CD14-positive monocyte (primary cell): ENCODE measurements around the gene XPO4. TPM values are rescaled to one million over a fixed set of nuclear protein-coding genes. Genes with fewer than 3 reads are reported as not detected.
A peak's percentile ranks its signal among the peaks of the same experiment; 100 is the strongest.

Experiments used
- DNase-seq, 3 donors: peaks; one replicate each; pipeline ENCODE4 v3.0.0-alpha.2; 2011 to 2022
- H2AFZ ChIP-seq: 2 replicates; pipeline ENCODE4 v1.6.0; 2012; ENCODE audit warnings: mild to moderate bottlenecking, low read depth, low read length, inconsistent platforms; ENCODE audit not compliant: insufficient read depth, poor library complexity, severe bottlenecking
- H3K27ac ChIP-seq, 2 donors: 1 replicate in 1 of 2; 2 replicates in 1 of 2; pipeline ENCODE4 v1.5.1; 2012 to 2013; ENCODE audit warnings: low read length in 2 of 2, control low read depth in 1 of 2, inconsistent platforms in 1 of 2, low read depth in 1 of 2, mild to moderate bottlenecking in 1 of 2
- H3K27me3 ChIP-seq, 2 donors: one replicate each; pipeline versions ENCODE4 v1.6.0 to v1.6.1; 2011 to 2013; ENCODE audit warnings: low read length in 2 of 2; ENCODE audit not compliant: control insufficient read depth in 2 of 2, insufficient read depth in 2 of 2
- H3K36me3 ChIP-seq, 2 donors: replicated peaks in 1 of 2; 1 replicate in 1 of 2; 2 replicates in 1 of 2; pipeline versions ENCODE4 v1.5.1 to v1.6.1; 2012 to 2013; ENCODE audit warnings: low read length in 2 of 2, control low read depth in 1 of 2, inconsistent platforms in 1 of 2, mild to moderate bottlenecking in 1 of 2; ENCODE audit not compliant: insufficient read depth in 2 of 2, control insufficient read depth in 1 of 2
- H3K4me1 ChIP-seq, 2 donors: 1 replicate in 1 of 2; 2 replicates in 1 of 2; pipeline versions ENCODE4 v1.5.1 to v1.6.1; 2012 to 2013; ENCODE audit warnings: low read length in 2 of 2, control low read depth in 1 of 2, inconsistent platforms in 1 of 2, mild to moderate bottlenecking in 1 of 2, moderate library complexity in 1 of 2; ENCODE audit not compliant: insufficient read depth in 2 of 2, control insufficient read depth in 1 of 2
- H3K4me2 ChIP-seq: replicated peaks from 2 replicates; pipeline ENCODE3; 2012; ENCODE audit warnings: low read length, moderate library complexity, mild to moderate bottlenecking; ENCODE audit not compliant: poor library complexity, severe bottlenecking; ENCODE audit errors: extremely low read depth
- H3K4me3 ChIP-seq, 3 experiments: fragments of 200-600 bp in 1 of 3; sonication (generic) in 1 of 3; replicated peaks in 1 of 3; 1 replicate in 2 of 3; 2 replicates in 1 of 3; pipeline ENCODE4 v1.5.1; 2011 to 2013; ENCODE audit warnings: low read length in 3 of 3, mild to moderate bottlenecking in 3 of 3, control low read depth in 2 of 3, low read depth in 2 of 3, inconsistent platforms in 1 of 3, moderate library complexity in 1 of 3
- H3K79me2 ChIP-seq: 2 replicates; pipeline ENCODE4 v1.6.0; 2012; ENCODE audit warnings: mild to moderate bottlenecking, control low read depth, inconsistent platforms, low read length, moderate library complexity; ENCODE audit not compliant: insufficient read depth
- H3K9ac ChIP-seq: 2 replicates; pipeline ENCODE4 v1.6.0; 2017; ENCODE audit warnings: low read length, mild to moderate bottlenecking; ENCODE audit not compliant: insufficient read depth, poor library complexity, severe bottlenecking
- H3K9me3 ChIP-seq, 2 donors: replicated peaks in 1 of 2; 1 replicate in 1 of 2; 2 replicates in 1 of 2; pipeline versions ENCODE4 v1.5.1 to v1.6.1; 2012 to 2013; ENCODE audit warnings: low read length in 2 of 2, control low read depth in 1 of 2; ENCODE audit not compliant: control insufficient read depth in 1 of 2, insufficient read depth in 1 of 2
- H4K20me1 ChIP-seq: 2 replicates; pipeline ENCODE4 v1.6.0; 2012; ENCODE audit warnings: mild to moderate bottlenecking, low read length, control low read depth, moderate library complexity; ENCODE audit not compliant: insufficient read depth
- H3K27ac Mint-ChIP-seq, 7 donors: one replicate each; pipeline ENCODE4 v1.8.0; 2020; ENCODE audit warnings: mild to moderate bottlenecking in 7 of 7, mixed read lengths in 7 of 7, moderate library complexity in 6 of 7, inconsistent platforms in 2 of 7
- H3K27me3 Mint-ChIP-seq, 3 donors: one replicate each; pipeline ENCODE4 v1.8.0; 2021 to 2022; ENCODE audit warnings: low read depth in 3 of 3, mild to moderate bottlenecking in 3 of 3, mixed read lengths in 3 of 3, moderate library complexity in 3 of 3, inconsistent platforms in 1 of 3
- H3K36me3 Mint-ChIP-seq, 2 donors: one replicate each; pipeline ENCODE4 v1.8.0; 2020; ENCODE audit warnings: mixed read lengths in 2 of 2, inconsistent platforms in 1 of 2, mild to moderate bottlenecking in 1 of 2
- H3K4me1 Mint-ChIP-seq: one replicate; pipeline ENCODE4 v1.8.0; 2020; ENCODE audit warnings: mild to moderate bottlenecking, mixed read lengths
- H3K4me3 Mint-ChIP-seq, 2 donors: one replicate each; pipeline ENCODE4 v1.8.0; 2020; ENCODE audit warnings: mild to moderate bottlenecking in 2 of 2, mixed read lengths in 2 of 2, moderate library complexity in 1 of 2
- H3K9me3 Mint-ChIP-seq, 7 donors: one replicate each; pipeline ENCODE4 v1.8.0; 2020 to 2022; ENCODE audit warnings: mixed read lengths in 7 of 7, mild to moderate bottlenecking in 6 of 7, moderate library complexity in 6 of 7, inconsistent platforms in 2 of 7
- WGBS: methylation state at CpG from one replicate; pipeline ENCODE4 v1.1.5; 2013; ENCODE audit warnings: missing lambda C conversion rate; ENCODE audit not compliant: insufficient coverage; 5-methylcytosine and 5-hydroxymethylcytosine counted together
- intact Hi-C, 2 donors: fragments of 100-400 bp; cut with micrococcal nuclease; formaldehyde crosslinking; loops; one replicate each; pipeline versions ENCODE4 v1.15.0 to v1.15.1; 2023
- polyA plus RNA-seq, 3 donors: library from polyadenylated mRNA; depleted of rRNA in 1 of 3; unstranded in 2 of 3; stranded (reverse) in 1 of 3; fragments of 300-500 nt in 2 of 3; fragments of >200 nt in 1 of 3; fragmentation: Illumina TruSeq in 2 of 3; gene quantifications; 1 replicate in 2 of 3; 2 replicates in 1 of 3; pipeline ENCODE4 v1.2.3, GENCODE V29; 2012 to 2021
- TF ChIP-seq, protein P1 (sequence below): fragments of 200-600 bp; IDR thresholded peaks from one replicate; pipeline ENCODE4 v1.8.0; 2022; ENCODE audit warnings: antibody characterized with exemption, mild to moderate bottlenecking

XPO4 gene
- polyA plus RNA-seq, 3 donors, result 2.9 to 4.4 (median 4.0) TPM

- Mint-ChIP-seq H3K4me1 (peaks cover 4% of the 10 kb centered on the region), H3K4me3 (no peak overlapping the region), H3K9me3 (no peaks in the 10 kb centered on the region), H3K27me3 (peaks cover 0 to 1% (median 0%) of the 10 kb centered on the region in 3 donors), H3K27ac (peak overlapping the region in 1 of 7 donors; percentile 56), H3K36me3 (peaks cover 46 to 59% of the 10 kb centered on the region in 2 donors)
- Histone ChIP-seq H3K9ac (no peak overlapping the region), H3K4me3 (no peak overlapping the region), H3K9me3 (no peaks in the 10 kb centered on the region), H4K20me1 (no peaks in the 10 kb centered on the region), H3K4me1 (no peaks in the 10 kb centered on the region), H3K36me3 (peaks cover 38 to 75% of the 10 kb centered on the region in 2 donors), H3K27me3 (no peaks in the 10 kb centered on the region), H3K27ac (no peak overlapping the region), H2AFZ (no peak overlapping the region), H3K4me2 (no peak overlapping the region), H3K79me2 (no peaks in the 10 kb centered on the region)
- TF ChIP-seq, protein P1, sequence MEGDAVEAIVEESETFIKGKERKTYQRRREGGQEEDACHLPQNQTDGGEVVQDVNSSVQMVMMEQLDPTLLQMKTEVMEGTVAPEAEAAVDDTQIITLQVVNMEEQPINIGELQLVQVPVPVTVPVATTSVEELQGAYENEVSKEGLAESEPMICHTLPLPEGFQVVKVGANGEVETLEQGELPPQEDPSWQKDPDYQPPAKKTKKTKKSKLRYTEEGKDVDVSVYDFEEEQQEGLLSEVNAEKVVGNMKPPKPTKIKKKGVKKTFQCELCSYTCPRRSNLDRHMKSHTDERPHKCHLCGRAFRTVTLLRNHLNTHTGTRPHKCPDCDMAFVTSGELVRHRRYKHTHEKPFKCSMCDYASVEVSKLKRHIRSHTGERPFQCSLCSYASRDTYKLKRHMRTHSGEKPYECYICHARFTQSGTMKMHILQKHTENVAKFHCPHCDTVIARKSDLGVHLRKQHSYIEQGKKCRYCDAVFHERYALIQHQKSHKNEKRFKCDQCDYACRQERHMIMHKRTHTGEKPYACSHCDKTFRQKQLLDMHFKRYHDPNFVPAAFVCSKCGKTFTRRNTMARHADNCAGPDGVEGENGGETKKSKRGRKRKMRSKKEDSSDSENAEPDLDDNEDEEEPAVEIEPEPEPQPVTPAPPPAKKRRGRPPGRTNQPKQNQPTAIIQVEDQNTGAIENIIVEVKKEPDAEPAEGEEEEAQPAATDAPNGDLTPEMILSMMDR, result no peak
- DNase-seq, result no peak
- intact Hi-C loops, result no loop called here
- no CpG with 5 or more reads among the region's 5 CpGs for WGBS
Observed at GRCh38 chr13:20787180-20787579, 115.4 kb downstream of the XPO4 start.

- Mint-ChIP-seq H3K36me3 (peaks cover 30 to 34% of the 10 kb centered on the region in 2 donors), H3K27me3 (peaks cover 0 to 1% (median 0%) of the 10 kb centered on the region in 3 donors), H3K4me1 (peaks cover 2% of the 10 kb centered on the region), H3K27ac (no peak overlapping the region), H3K4me3 (no peak overlapping the region), H3K9me3 (no peaks in the 10 kb centered on the region)
- Histone ChIP-seq H3K79me2 (no peaks in the 10 kb centered on the region), H4K20me1 (no peaks in the 10 kb centered on the region), H2AFZ (no peak overlapping the region), H3K4me3 (no peak overlapping the region), H3K4me2 (no peak overlapping the region), H3K9me3 (no peaks in the 10 kb centered on the region), H3K9ac (no peak overlapping the region), H3K27me3 (no peaks in the 10 kb centered on the region), H3K27ac (no peak overlapping the region), H3K4me1 (no peaks in the 10 kb centered on the region), H3K36me3 (peaks cover 38 to 63% of the 10 kb centered on the region in 2 donors)
- TF ChIP-seq, protein P1, result no peak
- intact Hi-C loops, result no loop called here
- no peak for DNase-seq
- 83% methylated on average over 1 of the region's 3 CpGs for WGBS
Observed at GRCh38 chr13:20782116-20782708, 120.3 kb downstream of the XPO4 start.
